Stimulated activated CD4-positive, alpha-beta T cell treated with anti-CD3 and anti-CD28 coated beads, Interleukin-4, amount 100 ng/mL, for 4 hours (primary cell): ENCODE results near the gene TMEM256.
"Not testable (repeated sequence)": the region's sequence is repeated elsewhere in the genome, so short reads cannot be mapped to it uniquely, and the experiment has no call there.

Source experiments
- DNase-seq, 2 experiments: peaks; one replicate each; pipeline ENCODE4 v3.0.0-alpha.2; 2020

Gene TMEM256

GRCh38 chr17:7380855-7381683, 22.8 kb downstream of the TMEM256 start, which contains the start of gene TNK1:
TSS of gene TNK1 (plus strand) at chr17:7381089. CDS start at chr17:7382927, 1,838 bp downstream.
- DNase-seq, result no peak

GRCh38 chr17:7380321-7380720, 23.6 kb downstream of the TMEM256 start:
- DNase-seq, result no peak

DNA sequence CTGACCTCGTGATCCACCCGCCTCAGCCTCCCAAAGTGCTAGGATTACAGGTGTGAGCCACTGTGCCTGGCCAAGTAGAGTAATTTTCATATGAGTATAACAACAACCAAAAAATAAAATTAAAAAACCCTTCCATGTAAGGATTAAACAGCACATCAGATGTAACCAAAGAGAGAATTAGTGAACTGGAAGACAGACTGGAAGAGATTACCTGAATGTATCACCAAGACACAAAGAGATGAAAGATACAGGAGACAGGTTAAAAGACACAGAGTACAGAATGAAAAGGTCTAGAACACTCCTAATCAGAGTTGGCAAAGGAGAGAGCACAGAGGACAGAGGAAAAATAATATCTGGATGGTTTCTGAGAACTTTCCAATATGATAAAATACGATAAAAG, 24.8 kb downstream of the TMEM256 start:
- DNase-seq, result no peak

GRCh38 chr17:7374353-7374752, 29.5 kb downstream of the TMEM256 start:
- no peak for DNase-seq

GRCh38 chr17:7370853-7371252, 33.0 kb downstream of the TMEM256 start:
- DNase-seq, result no peak

DNA sequence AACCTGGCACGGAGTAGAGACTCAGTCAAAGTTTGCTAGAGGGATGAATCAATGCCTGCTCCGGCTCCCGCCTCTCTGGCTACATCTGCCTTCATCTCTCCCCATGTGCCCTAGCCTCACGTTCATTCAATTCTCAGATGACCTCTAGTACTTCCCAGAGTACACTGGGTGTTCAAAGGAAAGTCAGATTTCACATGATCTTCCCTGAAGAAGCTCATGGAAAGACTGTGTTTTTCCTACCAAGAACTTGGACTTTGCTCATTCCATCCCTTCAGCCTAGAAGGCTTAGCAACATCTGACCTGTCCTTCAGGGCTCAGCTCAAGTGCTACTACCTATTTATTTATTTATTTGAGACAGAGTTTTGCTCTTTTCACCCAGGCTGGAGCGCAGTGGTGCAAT, 34.1 kb downstream of the TMEM256 start:
- DNase-seq, result no peak

GRCh38 chr17:7368599-7368994, 35.3 kb downstream of the TMEM256 start:
- DNase-seq, result not testable (repeated sequence)

DNA sequence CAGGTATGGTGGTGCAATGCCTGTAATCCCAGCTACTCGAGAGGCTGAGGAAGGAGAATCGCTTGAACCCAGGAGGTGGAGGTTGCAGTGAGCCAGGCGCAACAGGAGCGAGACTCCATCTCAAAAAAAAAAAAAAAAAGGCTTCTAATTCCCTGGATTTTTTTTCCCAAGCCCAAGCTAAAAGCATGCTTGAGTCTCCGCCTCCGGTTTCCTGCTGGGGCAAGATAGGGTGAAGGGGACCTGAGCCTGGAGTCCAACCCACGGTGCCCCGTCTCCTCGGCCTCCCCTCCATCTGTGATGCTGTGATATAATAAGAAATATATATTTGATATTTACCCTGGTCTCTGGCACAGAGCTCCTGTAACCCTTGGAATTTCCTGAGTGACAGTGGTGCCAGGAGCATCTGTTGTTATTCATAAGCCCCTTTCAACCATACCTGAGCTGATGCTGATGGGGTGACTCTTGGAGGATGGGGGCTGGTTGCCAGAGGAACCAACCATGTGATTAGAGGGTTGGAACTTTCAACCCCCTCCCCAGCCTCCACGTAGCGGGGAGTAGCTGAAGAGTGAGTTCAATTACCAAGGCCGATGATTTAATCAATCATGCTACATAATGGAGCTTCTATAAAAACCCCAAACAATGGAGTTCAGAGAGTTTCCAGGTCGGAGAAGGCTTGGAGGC, 35.8 kb downstream of the TMEM256 start:
- no peak for DNase-seq

DNA sequence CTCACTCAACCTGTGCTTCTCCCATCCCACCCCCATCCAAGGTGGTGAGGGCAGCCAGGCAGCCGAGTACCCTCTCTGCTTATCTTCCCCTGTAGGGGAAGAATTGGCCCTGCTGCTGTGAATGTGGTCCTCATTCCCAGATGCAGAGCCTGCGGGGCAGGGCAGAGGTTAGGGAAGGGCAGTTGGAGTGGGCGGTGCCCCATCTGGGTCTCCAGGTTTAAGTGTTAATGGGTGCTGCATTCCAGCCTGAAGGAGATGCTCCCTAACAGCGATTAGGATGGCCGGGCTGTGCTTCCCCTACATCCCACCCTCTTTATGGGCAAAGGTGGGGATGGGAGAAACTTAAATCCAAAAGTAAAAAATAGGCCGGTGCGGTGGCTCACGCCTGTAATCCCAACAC, 36.8 kb downstream of the TMEM256 start:
- DNase-seq, result no peak

- DNase-seq, result not testable (repeated sequence)
Measured at GRCh38 chr17:7365963-7366362, 37.9 kb downstream of the TMEM256 start.

DNA sequence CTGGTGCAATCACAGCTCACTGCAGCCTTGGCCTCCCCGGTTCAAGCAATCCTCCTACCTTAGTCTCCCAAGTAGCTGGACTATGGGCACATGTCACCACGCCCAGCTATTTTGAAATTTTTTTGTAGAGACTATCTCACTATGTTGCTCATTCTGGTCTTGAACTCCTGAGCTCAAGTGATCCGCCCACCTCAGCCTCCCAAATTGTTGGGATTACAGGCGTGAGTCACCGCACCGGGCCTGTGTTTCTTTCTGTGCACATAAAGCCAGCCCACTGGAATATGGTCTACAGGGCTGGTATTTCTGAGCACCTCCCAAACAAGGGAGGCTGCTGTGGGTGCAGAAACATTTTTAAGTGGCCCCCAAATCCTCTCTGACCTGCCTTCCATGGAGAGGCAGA, 40.6 kb downstream of the TMEM256 start:
- no peak for DNase-seq

GRCh38 chr17:7361906-7362305, 42.0 kb downstream of the TMEM256 start:
- no peak for DNase-seq

DNA sequence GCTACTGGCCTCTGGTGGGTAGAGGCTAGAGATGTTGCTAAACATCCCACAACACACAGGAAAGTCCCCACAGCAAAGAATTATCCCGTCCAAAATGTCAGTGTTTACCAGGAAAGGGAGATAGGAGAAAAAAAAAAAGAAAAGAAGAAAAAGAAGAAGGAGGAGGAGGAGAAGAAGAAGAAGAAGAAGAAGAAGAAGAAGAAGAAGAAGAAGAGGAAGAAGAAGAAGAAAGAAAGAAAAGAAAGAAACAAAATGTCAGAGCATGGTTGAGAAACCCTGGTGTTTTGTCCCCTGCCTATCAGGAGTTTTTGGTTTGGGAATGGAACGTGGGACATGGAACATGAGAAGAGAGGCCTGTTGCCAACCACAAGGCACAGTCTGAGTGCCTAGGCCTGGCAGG, 46.5 kb downstream of the TMEM256 start:
- DNase-seq, result no peak

GRCh38 chr17:7356756-7357155, 47.1 kb downstream of the TMEM256 start:
- DNase-seq, result no peak

GRCh38 chr17:7356072-7356549, 47.8 kb downstream of the TMEM256 start:
- peak; percentile 78 to 81 for DNase-seq

DNA sequence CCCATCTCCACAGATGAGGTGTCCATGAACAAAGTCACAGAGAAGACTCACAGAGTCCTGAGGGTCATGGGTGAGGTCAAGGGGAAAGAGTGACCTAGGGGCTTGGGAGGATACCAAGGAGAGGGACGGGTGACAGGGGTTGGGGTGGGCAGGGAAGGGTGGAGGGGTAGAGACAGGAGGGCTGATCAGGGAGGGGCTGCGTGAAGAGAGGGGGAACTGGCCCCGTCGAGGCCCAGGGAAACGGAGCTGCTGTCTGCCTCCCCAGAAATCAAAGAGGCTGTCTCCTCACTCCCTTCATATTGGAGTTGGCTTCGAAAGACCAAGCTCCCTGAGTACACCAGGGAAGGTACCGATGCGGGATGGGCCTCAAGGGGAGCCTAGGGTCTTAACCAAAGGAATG, 48.3 kb downstream of the TMEM256 start:
- DNase-seq, result no peak

GRCh38 chr17:7355053-7355452, 48.8 kb downstream of the TMEM256 start, which contains the start of gene TMEM95:
TSS of gene TMEM95 (plus strand) at chr17:7355156. CDS start at chr17:7355205, 49 bp downstream.
- DNase-seq, result no peak

GRCh38 chr17:7354262-7354843, 49.5 kb downstream of the TMEM256 start:
- no peak for DNase-seq
